Measurements from ENCODE around the gene OR51I1. TPM values are rescaled to one million over a fixed set of nuclear protein-coding genes. Genes with fewer than 3 reads are reported as not detected.

Gene OR51I1
- total RNA-seq, 1 experiment from 2014 or later = not detected

DNA sequence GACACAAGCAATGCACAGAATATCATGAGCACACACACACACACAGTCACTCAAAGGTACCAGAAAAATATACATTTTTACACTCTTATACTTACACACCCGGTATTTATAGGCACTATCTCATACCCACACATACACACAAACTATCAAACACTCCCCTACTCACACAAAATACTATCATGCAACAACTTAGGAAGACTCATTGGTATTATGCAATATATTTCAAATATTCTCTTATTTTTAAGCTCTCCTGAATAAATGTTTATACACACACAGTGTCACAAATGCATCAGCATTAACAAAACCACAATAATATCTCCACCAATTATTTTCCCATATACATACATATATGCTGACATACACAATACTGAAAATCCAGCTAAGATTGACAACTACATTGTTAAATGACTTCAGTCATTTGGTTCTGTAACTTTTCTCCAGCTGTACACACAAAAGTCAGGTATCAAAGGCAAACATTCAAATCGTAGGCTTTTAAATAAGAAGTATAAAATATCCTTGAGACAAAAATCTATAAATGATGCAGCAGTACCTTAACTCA, 2.6 kb upstream of the OR51I1 start:
- WGBS (ENCODE audit: extremely low coverage, insufficient read length, low lambda C conversion rate) = 100% methylated on average over 1 of the region's 2 CpGs
- H3K79me2 ChIP-seq (ENCODE audit: insufficient read depth, low read length) = no peaks in the 10 kb centered on the region
- H2AFZ ChIP-seq (ENCODE audit: low read length) = no peak overlapping the region
- H3K4me2 ChIP-seq (ENCODE audit: insufficient read depth, insufficient read length, low read length) = no peak overlapping the region
- Mint-ChIP-seq H3K9me3 (peaks cover 0 to 2% of the 10 kb centered on the region in 2 experiments; a peak in 1 of 5 replicates), H3K4me3 (no peak overlapping the region), H3K27me3 (ENCODE audit: low read depth) (no peaks in the 10 kb centered on the region), H3K36me3 (ENCODE audit: insufficient read depth in 1 of 3, low read depth in 3 of 3) (no peaks in the 10 kb centered on the region), H3K4me1 (no peaks in the 10 kb centered on the region), H3K27ac (no peak overlapping the region)
- no peak overlapping the region for H2BK12ac ChIP-seq (ENCODE audit: insufficient read length, low read depth, low read length)
- H2BK5ac ChIP-seq (ENCODE audit: insufficient read length, low read length) = no peak overlapping the region
- no peaks in the 10 kb centered on the region for H3K4me1 ChIP-seq (ENCODE audit: insufficient read depth, low read length)
- H2BK20ac ChIP-seq (ENCODE audit: low read depth, low read length, poor library complexity, severe bottlenecking) = no peak overlapping the region
- no peaks in the 10 kb centered on the region for H3K23me2 ChIP-seq (ENCODE audit: insufficient read length, low read depth, low read length, poor library complexity, severe bottlenecking)
- H4K91ac ChIP-seq (ENCODE audit: insufficient read length, low read depth, low read length) = no peak overlapping the region
- H3K9me3 ChIP-seq (ENCODE audit: control insufficient read depth, low read depth, low read length) = no peaks in the 10 kb centered on the region
- no peaks in the 10 kb centered on the region for H3K27me3 ChIP-seq (ENCODE audit: insufficient read depth, low read length)
- TF ChIP-seq, protein P1, sequence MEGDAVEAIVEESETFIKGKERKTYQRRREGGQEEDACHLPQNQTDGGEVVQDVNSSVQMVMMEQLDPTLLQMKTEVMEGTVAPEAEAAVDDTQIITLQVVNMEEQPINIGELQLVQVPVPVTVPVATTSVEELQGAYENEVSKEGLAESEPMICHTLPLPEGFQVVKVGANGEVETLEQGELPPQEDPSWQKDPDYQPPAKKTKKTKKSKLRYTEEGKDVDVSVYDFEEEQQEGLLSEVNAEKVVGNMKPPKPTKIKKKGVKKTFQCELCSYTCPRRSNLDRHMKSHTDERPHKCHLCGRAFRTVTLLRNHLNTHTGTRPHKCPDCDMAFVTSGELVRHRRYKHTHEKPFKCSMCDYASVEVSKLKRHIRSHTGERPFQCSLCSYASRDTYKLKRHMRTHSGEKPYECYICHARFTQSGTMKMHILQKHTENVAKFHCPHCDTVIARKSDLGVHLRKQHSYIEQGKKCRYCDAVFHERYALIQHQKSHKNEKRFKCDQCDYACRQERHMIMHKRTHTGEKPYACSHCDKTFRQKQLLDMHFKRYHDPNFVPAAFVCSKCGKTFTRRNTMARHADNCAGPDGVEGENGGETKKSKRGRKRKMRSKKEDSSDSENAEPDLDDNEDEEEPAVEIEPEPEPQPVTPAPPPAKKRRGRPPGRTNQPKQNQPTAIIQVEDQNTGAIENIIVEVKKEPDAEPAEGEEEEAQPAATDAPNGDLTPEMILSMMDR (conservative IDR thresholded peaks at IDR 0.05) = no peak
- no peak for DNase-seq
- no peak overlapping the region for H2BK15ac ChIP-seq (ENCODE audit: low read depth, low read length)
- no peak overlapping the region for H3K18ac ChIP-seq (ENCODE audit: insufficient read length, low read depth, low read length)
- H3K27ac ChIP-seq (ENCODE audit: insufficient read length, low read depth, low read length) = no peak overlapping the region
- no peak overlapping the region for H3K4ac ChIP-seq (ENCODE audit: low read depth, low read length)
- no peak overlapping the region for H3K9ac ChIP-seq (ENCODE audit: extremely low read depth, insufficient read length, low read length)
- H3K14ac ChIP-seq (ENCODE audit: insufficient read depth, low read length) = no peak overlapping the region
- H3K79me1 ChIP-seq (ENCODE audit: insufficient read depth, low read depth, low read length, poor library complexity, severe bottlenecking) = no peaks in the 10 kb centered on the region
- no peak overlapping the region for H2AK5ac ChIP-seq (ENCODE audit: insufficient read length, low read length)
- no peaks in the 10 kb centered on the region for H4K20me1 ChIP-seq (ENCODE audit: control insufficient read depth, insufficient read depth, insufficient read length)
- H2BK120ac ChIP-seq (ENCODE audit: low read depth, low read length, poor library complexity, severe bottlenecking) = no peak overlapping the region
- no peak overlapping the region for H4K5ac ChIP-seq (ENCODE audit: insufficient read length, low read depth, low read length)
- H3K56ac ChIP-seq (ENCODE audit: insufficient read length, low read depth, low read length) = no peak overlapping the region
- H3K23ac ChIP-seq (ENCODE audit: insufficient read length, low read depth, low read length) = no peak overlapping the region
- no peak overlapping the region for H3T11ph ChIP-seq (ENCODE audit: low read length)
- H4K8ac ChIP-seq (replicated peaks; ENCODE audit: insufficient read length, low read depth, low read length) = no peak overlapping the region
